Measurements from ENCODE around the gene LSM3. TPM values are rescaled to one million over a fixed set of nuclear protein-coding genes. Genes with fewer than 3 reads are reported as not detected.

Gene LSM3
- total RNA-seq, 1 donor from 2014 or later, result 24.9 TPM

DNA sequence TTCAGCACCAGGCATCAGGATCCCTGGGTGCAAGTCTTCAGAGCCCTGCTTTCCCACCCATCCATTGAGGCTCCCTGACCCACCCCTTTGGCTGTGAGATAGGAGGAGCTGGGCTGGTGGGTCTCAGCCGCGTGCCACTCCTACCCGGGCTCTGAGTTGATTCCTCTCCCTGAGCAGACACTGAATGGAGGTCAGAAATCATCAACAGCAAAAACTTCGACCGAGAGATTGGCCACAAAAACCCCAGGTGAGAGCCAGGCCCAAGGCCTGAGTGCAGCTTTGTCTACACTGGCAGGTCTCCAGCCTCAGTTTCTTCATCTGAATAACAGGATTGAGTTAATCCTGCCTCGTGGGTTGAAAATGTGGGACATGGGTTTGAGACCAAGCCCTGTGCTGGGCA is 45.9 kb upstream of the LSM3 start:
- DNase-seq (ENCODE audit: low read depth), result no peak
- H3K4me3 ChIP-seq (ENCODE audit: low read depth, low read length), result no peak overlapping the region
- no peak for TF ChIP-seq CTCF (conservative IDR thresholded peaks at IDR 0.05; ENCODE audit: low read depth, low read length)

DNA sequence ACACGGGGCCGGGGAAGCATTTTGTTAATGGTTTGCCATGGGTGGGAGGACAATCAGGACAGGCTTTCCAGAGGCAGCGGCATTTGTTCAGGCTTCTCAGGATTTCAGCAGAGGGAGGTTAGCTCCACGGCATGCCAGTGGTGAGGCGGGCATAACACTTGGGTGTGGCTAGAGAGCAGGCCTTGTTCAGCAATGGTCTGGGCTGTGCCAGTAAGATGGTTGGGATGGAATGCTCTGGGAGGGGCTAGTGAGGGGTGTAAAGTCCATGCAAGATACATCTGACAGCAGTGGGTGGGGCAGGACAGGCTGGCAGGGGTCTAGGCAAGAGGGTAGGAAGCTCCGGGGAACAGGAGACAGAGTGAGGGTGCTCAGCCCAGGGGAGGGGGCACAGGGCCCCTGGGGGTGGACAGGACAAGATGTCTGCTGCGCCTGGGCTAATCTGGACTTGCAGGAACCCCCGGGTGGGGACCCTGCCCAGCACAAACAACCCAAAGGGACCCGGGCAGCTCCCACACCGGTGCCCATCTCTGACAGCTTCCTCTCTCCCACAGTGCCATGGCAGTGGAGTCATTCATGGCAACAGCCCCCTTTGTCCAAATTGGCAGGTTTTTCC is 45.3 kb upstream of the LSM3 start:
- DNase-seq (ENCODE audit: low read depth), result no peak
- TF ChIP-seq CTCF (conservative IDR thresholded peaks at IDR 0.05; ENCODE audit: low read depth, low read length), result no peak
- H3K4me3 ChIP-seq (ENCODE audit: low read depth, low read length), result no peak overlapping the region

- no peak for TF ChIP-seq CTCF (conservative IDR thresholded peaks at IDR 0.05; ENCODE audit: low read depth, low read length)
- no peak overlapping the region for H3K4me3 ChIP-seq (ENCODE audit: low read depth, low read length)
- no peak for DNase-seq (ENCODE audit: low read depth)
Observed at GRCh38 chr3:14133876-14134275, 44.7 kb upstream of the LSM3 start.

GRCh38 chr3:14134291-14134690 is 44.3 kb upstream of the LSM3 start:
- no peak for DNase-seq (ENCODE audit: low read depth)
- H3K4me3 ChIP-seq (ENCODE audit: low read depth, low read length), result no peak overlapping the region
- TF ChIP-seq CTCF (conservative IDR thresholded peaks at IDR 0.05; ENCODE audit: low read depth, low read length), result no peak

DNA sequence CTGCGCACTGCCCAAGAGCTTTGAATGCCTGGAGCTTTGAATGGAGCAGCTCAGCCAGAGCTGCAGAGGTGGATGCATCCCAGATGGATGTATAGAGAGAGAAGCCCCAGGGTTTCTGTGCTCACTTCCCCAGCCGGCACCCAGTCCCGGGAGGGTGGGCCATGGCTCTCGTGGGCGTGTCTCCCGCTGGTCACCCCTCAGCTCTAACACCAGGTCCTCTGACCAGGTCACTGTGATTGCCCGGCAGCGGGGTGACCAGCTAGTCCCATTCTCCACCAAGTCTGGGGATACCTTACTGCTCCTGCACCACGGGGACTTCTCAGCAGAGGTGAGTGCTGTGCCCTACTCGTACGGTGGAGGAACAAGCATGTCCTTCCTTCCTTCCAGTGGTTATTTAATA is 43.0 kb upstream of the LSM3 start:
- no peak for TF ChIP-seq CTCF (conservative IDR thresholded peaks at IDR 0.05; ENCODE audit: low read depth, low read length)
- H3K4me3 ChIP-seq (ENCODE audit: low read depth, low read length), result no peak overlapping the region
- no peak for DNase-seq (ENCODE audit: low read depth)

GRCh38 chr3:14137004-14137403 is 41.6 kb upstream of the LSM3 start:
- TF ChIP-seq CTCF (conservative IDR thresholded peaks at IDR 0.05; ENCODE audit: low read depth, low read length), result no peak
- DNase-seq (ENCODE audit: low read depth), result no peak
- H3K4me3 ChIP-seq (ENCODE audit: low read depth, low read length), result no peak overlapping the region

DNA sequence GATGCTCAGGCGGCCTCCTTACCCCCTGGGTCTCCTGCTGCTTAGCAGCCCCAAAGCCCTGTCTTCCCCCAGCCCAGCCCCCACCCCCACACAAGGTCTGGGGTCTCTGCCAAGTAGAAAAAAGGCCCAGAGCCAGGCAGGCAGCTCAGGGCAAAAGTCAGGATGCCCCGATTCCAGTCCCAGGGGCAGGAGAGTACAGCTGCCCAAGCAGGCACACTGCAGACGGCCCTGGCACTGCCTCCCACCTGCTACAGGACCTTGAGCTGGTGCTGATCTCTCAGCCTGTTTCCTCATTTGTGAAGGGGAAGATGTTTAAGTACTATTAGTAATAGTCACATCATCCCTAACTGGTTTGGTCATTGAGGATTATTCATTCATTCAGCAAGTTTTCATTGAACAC is 41.2 kb upstream of the LSM3 start:
- no peak overlapping the region for H3K4me3 ChIP-seq (ENCODE audit: low read depth, low read length)
- no peak for TF ChIP-seq CTCF (conservative IDR thresholded peaks at IDR 0.05; ENCODE audit: low read depth, low read length)
- DNase-seq (ENCODE audit: low read depth), result no peak

All from epithelial cell of proximal tubule (primary cell).